PC-9 (cell line): Measurements from ENCODE around the gene PTPRD.

Experiments used
- EZH2 ChIP-seq: fragments of 200-600 bp; sonication (generic); IDR thresholded peaks from 2 replicates; pipeline ENCODE4 v1.8.0; 2017; ENCODE audit warnings: antibody characterized with exemption, low read depth
- TF ChIP-seq, protein P1 (sequence below): fragments of 200-600 bp; sonication (generic); conservative IDR thresholded peaks from 2 replicates; pipeline ENCODE4 v1.6.1; 2017; ENCODE audit warnings: mixed run types, antibody characterized with exemption, mild to moderate bottlenecking, moderate library complexity

DNA sequence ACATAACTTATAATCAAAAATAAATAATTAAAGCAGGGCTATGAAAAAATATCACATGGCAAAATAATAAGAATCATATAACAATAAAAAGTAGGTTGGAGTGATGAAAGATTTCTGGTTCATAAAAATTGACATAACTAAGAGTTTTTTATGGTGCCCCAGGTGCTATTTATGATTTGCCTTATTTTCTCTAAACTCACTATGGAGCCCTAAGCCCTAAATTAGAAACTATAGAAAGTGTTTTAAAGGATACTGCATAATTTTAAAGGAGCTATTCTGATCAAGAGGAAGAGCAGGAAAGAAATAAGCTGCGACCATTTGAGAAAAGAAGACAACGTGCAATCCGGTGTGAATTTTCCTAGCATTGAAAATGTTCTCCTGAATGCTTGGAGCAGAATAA is 2178.2 kb downstream of the PTPRD start:
- no peak for TF ChIP-seq EZH2
- TF ChIP-seq, protein P1, sequence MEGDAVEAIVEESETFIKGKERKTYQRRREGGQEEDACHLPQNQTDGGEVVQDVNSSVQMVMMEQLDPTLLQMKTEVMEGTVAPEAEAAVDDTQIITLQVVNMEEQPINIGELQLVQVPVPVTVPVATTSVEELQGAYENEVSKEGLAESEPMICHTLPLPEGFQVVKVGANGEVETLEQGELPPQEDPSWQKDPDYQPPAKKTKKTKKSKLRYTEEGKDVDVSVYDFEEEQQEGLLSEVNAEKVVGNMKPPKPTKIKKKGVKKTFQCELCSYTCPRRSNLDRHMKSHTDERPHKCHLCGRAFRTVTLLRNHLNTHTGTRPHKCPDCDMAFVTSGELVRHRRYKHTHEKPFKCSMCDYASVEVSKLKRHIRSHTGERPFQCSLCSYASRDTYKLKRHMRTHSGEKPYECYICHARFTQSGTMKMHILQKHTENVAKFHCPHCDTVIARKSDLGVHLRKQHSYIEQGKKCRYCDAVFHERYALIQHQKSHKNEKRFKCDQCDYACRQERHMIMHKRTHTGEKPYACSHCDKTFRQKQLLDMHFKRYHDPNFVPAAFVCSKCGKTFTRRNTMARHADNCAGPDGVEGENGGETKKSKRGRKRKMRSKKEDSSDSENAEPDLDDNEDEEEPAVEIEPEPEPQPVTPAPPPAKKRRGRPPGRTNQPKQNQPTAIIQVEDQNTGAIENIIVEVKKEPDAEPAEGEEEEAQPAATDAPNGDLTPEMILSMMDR = no peak
